Prostate gland (tissue), 2 donors: ENCODE measurements around the gene MYOZ3. TPM values are rescaled to one million over a fixed set of nuclear protein-coding genes. Genes with fewer than 3 reads are reported as not detected.
A peak's percentile ranks its signal among the peaks of the same experiment; 100 is the strongest.

Source experiments
- DNase-seq: peaks from one replicate; pipeline ENCODE4 v3.0.0-alpha.2; 2019; ENCODE audit warnings: low spot score
- H3K27ac ChIP-seq, 2 donors: fragments of 200-600 bp; sonication (generic); 2 replicates each; pipeline ENCODE4 v1.5.1; 2017 to 2019
- H3K27me3 ChIP-seq: fragments of 200-600 bp; sonication (generic); replicated peaks from 2 replicates; pipeline ENCODE4 v1.5.1; 2019; ENCODE audit not compliant: insufficient read depth
- H3K36me3 ChIP-seq, 2 donors: fragments of 200-600 bp; sonication (generic); 1 replicate in 1 of 2; 2 replicates in 1 of 2; pipeline versions ENCODE4 v1.5.1 to v1.8.1; 2017 to 2019
- H3K4me1 ChIP-seq: fragments of 200-600 bp; sonication (generic); replicated peaks from 2 replicates; pipeline ENCODE4 v1.5.1; 2019
- H3K4me3 ChIP-seq, 2 donors: fragments of 200-600 bp; sonication (generic); 2 replicates each; pipeline ENCODE4 v1.5.1; 2017 to 2019
- H3K9me3 ChIP-seq: fragments of 200-600 bp; sonication (generic); 2 replicates; pipeline ENCODE4 v1.5.1; 2017
- CTCF ChIP-seq, 4 experiments: fragments of 200-600 bp in 2 of 4; fragments of 450-650 bp in 2 of 4; sonication (generic) in 2 of 4; IDR thresholded peaks; 1 replicate in 3 of 4; 2 replicates in 1 of 4; pipeline ENCODE4 v1.5.1; 2016 to 2019; ENCODE audit warnings: antibody characterized with exemption in 4 of 4, mild to moderate bottlenecking in 2 of 4, moderate library complexity in 2 of 4
- POLR2A ChIP-seq: fragments of 450-650 bp; IDR thresholded peaks from one replicate; pipeline ENCODE4 v1.6.1; 2016; ENCODE audit warnings: antibody characterized with exemption, mild to moderate bottlenecking
- POLR2AphosphoS5 ChIP-seq: sonication (generic); formaldehyde crosslinking; IDR thresholded peaks from one replicate; pipeline ENCODE4 v1.6.1; 2017; ENCODE audit warnings: antibody characterized with exemption
- WGBS: methylation state at CpG from one replicate; pipeline ENCODE4 v1.1.5; 2018; 5-methylcytosine and 5-hydroxymethylcytosine counted together
- intact Hi-C: fragments of 100-400 bp; cut with DNase I; formaldehyde crosslinking; loops from one replicate; pipeline ENCODE4 v1.14.2; 2022
- total RNA-seq, 2 donors: library from RNA; depleted of rRNA; stranded (reverse); fragments of >200 nt; gene quantifications; one replicate each; pipeline ENCODE4 v1.1.0, GENCODE V29; 2016

The MYOZ3 gene
- total RNA-seq, 2 donors from 2014 or later, result 1.2 to 14.1 TPM

GRCh38 chr5:150647275-150648251, 13.5 kb upstream of the MYOZ3 start:
- H3K4me1 ChIP-seq, result peaks cover 3% of the 10 kb centered on the region
- no peaks in the 10 kb centered on the region for H3K9me3 ChIP-seq
- H3K27me3 ChIP-seq, result no peaks in the 10 kb centered on the region
- H3K27ac ChIP-seq, result peak overlapping the region; percentile 30 to 31
- WGBS, result 54% methylated on average over 25 of the region's 25 CpGs
- TF ChIP-seq CTCF (IDR thresholded peaks at IDR 0.05) (no peak), POLR2AphosphoS5 (no peak), POLR2A (no peak)
- no peaks in the 10 kb centered on the region for H3K36me3 ChIP-seq
- DNase-seq, result no peak
- intact Hi-C loops, result no loop called here
- H3K4me3 ChIP-seq, result no peak overlapping the region

- no peaks in the 10 kb centered on the region for H3K27me3 ChIP-seq
- no peak overlapping the region for H3K4me3 ChIP-seq
- no peaks in the 10 kb centered on the region for H3K9me3 ChIP-seq
- WGBS, result 92% methylated on average over 16 of the region's 16 CpGs
- H3K4me1 ChIP-seq, result no peaks in the 10 kb centered on the region
- no peak for DNase-seq
- TF ChIP-seq POLR2A, result no peak
- no peak for TF ChIP-seq CTCF (IDR thresholded peaks at IDR 0.05)
- no peak for TF ChIP-seq POLR2AphosphoS5
- peak overlapping the region; percentile 30 to 31 for H3K27ac ChIP-seq
- no peaks in the 10 kb centered on the region for H3K36me3 ChIP-seq
- intact Hi-C loops, result no loop called here
Observed at GRCh38 chr5:150648294-150649107, 12.6 kb upstream of the MYOZ3 start.

DNA sequence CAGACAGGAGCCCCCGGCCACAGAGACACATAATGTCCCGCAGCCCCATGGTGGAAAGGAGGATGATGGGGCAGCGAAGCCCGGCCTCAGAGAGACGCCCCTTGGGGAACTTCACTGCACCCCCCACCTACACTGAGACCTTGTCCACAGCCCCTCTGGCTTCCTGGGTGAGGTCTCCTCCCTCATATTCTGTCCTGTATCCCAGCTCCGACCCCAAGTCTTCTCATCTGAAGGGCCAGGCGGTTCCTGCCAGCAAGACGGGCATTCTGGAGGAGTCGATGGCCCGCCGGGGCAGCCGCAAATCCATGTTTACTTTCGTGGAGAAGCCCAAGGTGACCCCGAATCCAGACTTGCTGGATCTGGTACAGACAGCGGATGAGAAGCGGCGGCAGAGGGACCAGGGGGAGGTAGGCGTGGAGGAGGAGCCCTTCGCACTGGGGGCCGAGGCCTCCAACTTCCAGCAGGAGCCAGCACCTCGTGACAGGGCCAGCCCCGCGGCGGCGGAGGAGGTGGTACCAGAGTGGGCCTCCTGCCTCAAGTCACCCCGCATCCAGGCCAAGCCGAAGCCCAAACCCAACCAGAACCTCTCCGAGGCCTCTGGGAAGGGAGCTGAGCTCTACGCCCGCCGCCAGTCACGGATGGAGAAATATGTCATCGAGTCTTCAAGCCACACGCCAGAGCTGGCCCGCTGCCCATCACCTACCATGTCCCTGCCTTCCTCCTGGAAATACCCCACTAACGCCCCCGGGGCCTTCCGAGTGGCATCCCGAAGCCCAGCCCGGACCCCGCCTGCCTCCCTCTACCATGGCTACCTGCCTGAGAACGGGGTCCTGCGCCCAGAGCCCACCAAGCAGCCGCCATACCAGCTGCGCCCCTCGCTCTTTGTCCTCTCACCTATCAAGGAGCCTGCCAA, 11.7 kb upstream of the MYOZ3 start:
- Histone ChIP-seq H3K36me3 (no peaks in the 10 kb centered on the region), H3K27me3 (no peaks in the 10 kb centered on the region), H3K9me3 (no peaks in the 10 kb centered on the region), H3K4me3 (no peak overlapping the region), H3K27ac (no peak overlapping the region), H3K4me1 (no peaks in the 10 kb centered on the region)
- no peak for DNase-seq
- WGBS, result 92% methylated on average over 36 of the region's 46 CpGs
- TF ChIP-seq POLR2A (no peak), POLR2AphosphoS5 (no peak), CTCF (IDR thresholded peaks at IDR 0.05) (no peak)
- intact Hi-C loops, result no loop called here

GRCh38 chr5:150650021-150651006, 10.7 kb upstream of the MYOZ3 start:
- WGBS, result 86% methylated on average over 38 of the region's 38 CpGs
- Histone ChIP-seq H3K27ac (no peak overlapping the region), H3K27me3 (no peaks in the 10 kb centered on the region), H3K4me3 (no peak overlapping the region), H3K4me1 (no peaks in the 10 kb centered on the region), H3K36me3 (no peaks in the 10 kb centered on the region), H3K9me3 (no peaks in the 10 kb centered on the region)
- no peak for TF ChIP-seq POLR2AphosphoS5
- no peak for TF ChIP-seq POLR2A
- TF ChIP-seq CTCF (IDR thresholded peaks at IDR 0.05), result no peak
- intact Hi-C loops, result no loop called here
- DNase-seq, result no peak
